HepG2 (cell line): ENCODE results near the gene GAL3ST2. TPM values are rescaled to one million over a fixed set of nuclear protein-coding genes. Genes with fewer than 3 reads are reported as not detected.
A peak's percentile ranks its signal among the peaks of the same experiment; 100 is the strongest.

Experiments used
- FOXA3 ChIP-seq: IDR thresholded peaks from 2 replicates; pipeline ENCODE4 v1.6.1; 2016; ENCODE audit warnings: missing genetic modification reagents, missing compliant biosample characterization
- GABPB1 ChIP-seq: IDR thresholded peaks from 2 replicates; pipeline ENCODE4 v1.6.1; 2016; ENCODE audit warnings: mild to moderate bottlenecking, missing genetic modification reagents, moderate library complexity, missing compliant biosample characterization
- HOXD1 ChIP-seq: sonication (generic); formaldehyde crosslinking; IDR thresholded peaks from 2 replicates; pipeline ENCODE4 v1.5.0; 2020; ENCODE audit warnings: missing genetic modification reagents
- NFYB ChIP-seq: sonication (generic); formaldehyde crosslinking; IDR thresholded peaks from 2 replicates; pipeline ENCODE4 v1.4.0; 2020; ENCODE audit warnings: missing genetic modification reagents
- PAWR ChIP-seq: sonication (generic); formaldehyde crosslinking; IDR thresholded peaks from 2 replicates; pipeline ENCODE4 v1.4.0; 2020; ENCODE audit warnings: missing genetic modification reagents, mild to moderate bottlenecking, borderline replicate concordance
- POLR2AphosphoS2 ChIP-seq: IDR thresholded peaks from 2 replicates; pipeline ENCODE4 v1.6.1; 2011; ENCODE audit warnings: low read depth, low read length, improper control_type of control experiment
- REST ChIP-seq, 2 experiments: IDR thresholded peaks; 2 replicates each; pipeline ENCODE4 v1.6.1; 2011 to 2012; ENCODE audit warnings: low read length in 2 of 2, borderline replicate concordance in 1 of 2, low read depth in 1 of 2, mild to moderate bottlenecking in 1 of 2, moderate library complexity in 1 of 2
- RFX1 ChIP-seq: fragments of 450-650 bp; IDR thresholded peaks from 2 replicates; pipeline ENCODE4 v1.6.1; 2017
- ZC3H13 ChIP-seq: sonication (generic); formaldehyde crosslinking; IDR thresholded peaks from 2 replicates; pipeline ENCODE4 v1.8.1; 2023; ENCODE audit warnings: mild to moderate bottlenecking, missing genetic modification reagents, moderate library complexity
- polyA plus RNA-seq, 8 experiments: library from polyadenylated mRNA; depleted of rRNA in 3 of 8; stranded (reverse) in 7 of 8; unstranded in 1 of 8; fragments of >200 nt; fragmentation: Illumina TruSeq in 4 of 8; extraction: Trizol in 4 of 8; gene quantifications; 2 replicates each; pipeline versions ENCODE4 v1.2.1 to v1.2.3, GENCODE V29; 2011 to 2016; ENCODE audit warnings: low read depth in 4 of 8, missing spikeins in 1 of 8, mixed read lengths in 1 of 8; ENCODE audit not compliant: insufficient read depth in 1 of 8
- total RNA-seq, 5 experiments: library from RNA; depleted of rRNA; stranded (reverse); fragments of >200 nt; fragmentation: Illumina TruSeq; extraction: Trizol; gene quantifications; 2 replicates each; pipeline ENCODE4 v1.2.3, GENCODE V29; 2016; ENCODE audit warnings: low read depth in 1 of 5
- TF ChIP-seq, protein P1 (sequence below): sonication (generic); formaldehyde crosslinking; IDR thresholded peaks from 2 replicates; pipeline ENCODE4 v1.4.0; 2020; ENCODE audit warnings: mild to moderate bottlenecking, missing genetic modification reagents
- TF ChIP-seq, protein P2 (sequence below): sonication (generic); formaldehyde crosslinking; IDR thresholded peaks from 2 replicates; pipeline ENCODE4 v1.4.0; 2020; ENCODE audit warnings: missing genetic modification reagents, borderline replicate concordance

Gene GAL3ST2
- total and polyA plus RNA-seq, 2 of the 13 experiments (the other 11 are each of a cell fraction or from before 2014, with no cell fraction given), result 0.17 to 0.20 TPM

DNA sequence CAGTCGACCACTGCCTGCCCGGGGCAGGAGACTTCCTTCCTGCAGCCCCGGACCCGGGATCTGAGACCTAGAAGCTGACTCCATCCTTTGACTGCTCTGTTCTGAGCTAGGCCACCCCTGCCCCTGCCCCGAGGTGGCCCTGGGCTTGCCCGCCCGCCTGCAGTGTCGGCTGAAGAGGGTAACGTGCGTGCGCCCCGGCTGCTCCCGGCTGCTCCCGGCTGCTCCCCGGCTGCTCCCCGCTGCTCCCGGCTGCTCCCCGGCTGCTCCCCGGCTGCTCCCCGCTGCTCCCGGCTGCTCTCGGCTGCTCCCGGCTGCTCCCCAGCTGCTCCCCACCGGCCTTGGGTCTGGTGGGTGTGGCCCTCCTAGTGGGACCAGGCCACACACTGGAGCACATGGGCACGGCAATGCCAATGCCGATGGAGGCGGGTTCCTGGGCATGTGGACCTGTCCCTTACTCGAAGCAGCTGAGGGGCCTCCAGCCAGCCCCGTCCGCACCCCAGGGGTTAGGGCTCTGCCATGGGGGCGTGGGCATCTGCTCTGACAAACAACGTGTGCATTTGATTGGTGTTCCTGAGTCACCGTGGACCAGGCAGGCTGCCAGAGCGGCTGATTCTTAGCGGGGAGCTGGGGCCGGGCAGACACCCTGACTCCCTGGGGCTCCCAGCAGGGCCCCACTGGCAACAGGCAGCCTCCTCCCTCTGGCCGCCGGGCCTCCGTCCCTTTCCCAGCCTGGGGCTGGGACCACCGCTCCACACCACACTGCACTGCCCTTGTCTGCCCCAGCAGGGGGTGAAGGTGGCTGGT lies 2.0 kb upstream of the GAL3ST2 start (continued):
- TF ChIP-seq REST (IDR thresholded peaks at IDR 0.05; ENCODE audit: borderline replicate concordance in 1 of 2, low read depth in 1 of 2, low read length in 2 of 2) (0 out of 4 replicates have a peak, but pooled peaks of 1 of the 2 experiments have one; percentile 18), NFYB (0 out of 2 replicates have a peak, but pooled peaks have one; percentile 15), HOXD1 (0 out of 2 replicates have a peak, but pooled peaks have one; percentile 7), GABPB1 (CRISPR knock-in tag) (peak; percentile 21; the same call in 1 of the 2 replicates), ZC3H13 (peak; percentile 40; the same call in 1 of the 2 replicates), PAWR (CRISPR knock-in tag) (0 out of 2 replicates have a peak, but pooled peaks have one; percentile 89), FOXA3 (CRISPR knock-in tag) (0 out of 2 replicates have a peak, but pooled peaks have one; percentile 4), POLR2AphosphoS2 (no peak), RFX1 (no peak)
- TF ChIP-seq, protein P1, sequence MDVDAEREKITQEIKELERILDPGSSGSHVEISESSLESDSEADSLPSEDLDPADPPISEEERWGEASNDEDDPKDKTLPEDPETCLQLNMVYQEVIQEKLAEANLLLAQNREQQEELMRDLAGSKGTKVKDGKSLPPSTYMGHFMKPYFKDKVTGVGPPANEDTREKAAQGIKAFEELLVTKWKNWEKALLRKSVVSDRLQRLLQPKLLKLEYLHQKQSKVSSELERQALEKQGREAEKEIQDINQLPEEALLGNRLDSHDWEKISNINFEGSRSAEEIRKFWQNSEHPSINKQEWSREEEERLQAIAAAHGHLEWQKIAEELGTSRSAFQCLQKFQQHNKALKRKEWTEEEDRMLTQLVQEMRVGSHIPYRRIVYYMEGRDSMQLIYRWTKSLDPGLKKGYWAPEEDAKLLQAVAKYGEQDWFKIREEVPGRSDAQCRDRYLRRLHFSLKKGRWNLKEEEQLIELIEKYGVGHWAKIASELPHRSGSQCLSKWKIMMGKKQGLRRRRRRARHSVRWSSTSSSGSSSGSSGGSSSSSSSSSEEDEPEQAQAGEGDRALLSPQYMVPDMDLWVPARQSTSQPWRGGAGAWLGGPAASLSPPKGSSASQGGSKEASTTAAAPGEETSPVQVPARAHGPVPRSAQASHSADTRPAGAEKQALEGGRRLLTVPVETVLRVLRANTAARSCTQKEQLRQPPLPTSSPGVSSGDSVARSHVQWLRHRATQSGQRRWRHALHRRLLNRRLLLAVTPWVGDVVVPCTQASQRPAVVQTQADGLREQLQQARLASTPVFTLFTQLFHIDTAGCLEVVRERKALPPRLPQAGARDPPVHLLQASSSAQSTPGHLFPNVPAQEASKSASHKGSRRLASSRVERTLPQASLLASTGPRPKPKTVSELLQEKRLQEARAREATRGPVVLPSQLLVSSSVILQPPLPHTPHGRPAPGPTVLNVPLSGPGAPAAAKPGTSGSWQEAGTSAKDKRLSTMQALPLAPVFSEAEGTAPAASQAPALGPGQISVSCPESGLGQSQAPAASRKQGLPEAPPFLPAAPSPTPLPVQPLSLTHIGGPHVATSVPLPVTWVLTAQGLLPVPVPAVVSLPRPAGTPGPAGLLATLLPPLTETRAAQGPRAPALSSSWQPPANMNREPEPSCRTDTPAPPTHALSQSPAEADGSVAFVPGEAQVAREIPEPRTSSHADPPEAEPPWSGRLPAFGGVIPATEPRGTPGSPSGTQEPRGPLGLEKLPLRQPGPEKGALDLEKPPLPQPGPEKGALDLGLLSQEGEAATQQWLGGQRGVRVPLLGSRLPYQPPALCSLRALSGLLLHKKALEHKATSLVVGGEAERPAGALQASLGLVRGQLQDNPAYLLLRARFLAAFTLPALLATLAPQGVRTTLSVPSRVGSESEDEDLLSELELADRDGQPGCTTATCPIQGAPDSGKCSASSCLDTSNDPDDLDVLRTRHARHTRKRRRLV, result no peak
- TF ChIP-seq, protein P2, sequence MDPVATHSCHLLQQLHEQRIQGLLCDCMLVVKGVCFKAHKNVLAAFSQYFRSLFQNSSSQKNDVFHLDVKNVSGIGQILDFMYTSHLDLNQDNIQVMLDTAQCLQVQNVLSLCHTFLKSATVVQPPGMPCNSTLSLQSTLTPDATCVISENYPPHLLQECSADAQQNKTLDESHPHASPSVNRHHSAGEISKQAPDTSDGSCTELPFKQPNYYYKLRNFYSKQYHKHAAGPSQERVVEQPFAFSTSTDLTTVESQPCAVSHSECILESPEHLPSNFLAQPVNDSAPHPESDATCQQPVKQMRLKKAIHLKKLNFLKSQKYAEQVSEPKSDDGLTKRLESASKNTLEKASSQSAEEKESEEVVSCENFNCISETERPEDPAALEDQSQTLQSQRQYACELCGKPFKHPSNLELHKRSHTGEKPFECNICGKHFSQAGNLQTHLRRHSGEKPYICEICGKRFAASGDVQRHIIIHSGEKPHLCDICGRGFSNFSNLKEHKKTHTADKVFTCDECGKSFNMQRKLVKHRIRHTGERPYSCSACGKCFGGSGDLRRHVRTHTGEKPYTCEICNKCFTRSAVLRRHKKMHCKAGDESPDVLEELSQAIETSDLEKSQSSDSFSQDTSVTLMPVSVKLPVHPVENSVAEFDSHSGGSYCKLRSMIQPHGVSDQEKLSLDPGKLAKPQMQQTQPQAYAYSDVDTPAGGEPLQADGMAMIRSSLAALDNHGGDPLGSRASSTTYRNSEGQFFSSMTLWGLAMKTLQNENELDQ, result 0 out of 2 replicates have a peak, but pooled peaks have one; percentile 22
